GM20431 (cell line): Measurements from ENCODE around the gene RAG2.

Experiments
- in situ Hi-C: fragments of 300-500 bp; cut with MseI, MboI; formaldehyde crosslinking; loops from one replicate; pipeline ENCODE4 v1.15.0; 2020; ENCODE audit warnings: low sequenced_read_pairs; ENCODE audit not compliant: unreplicated experiment

Gene RAG2

DNA sequence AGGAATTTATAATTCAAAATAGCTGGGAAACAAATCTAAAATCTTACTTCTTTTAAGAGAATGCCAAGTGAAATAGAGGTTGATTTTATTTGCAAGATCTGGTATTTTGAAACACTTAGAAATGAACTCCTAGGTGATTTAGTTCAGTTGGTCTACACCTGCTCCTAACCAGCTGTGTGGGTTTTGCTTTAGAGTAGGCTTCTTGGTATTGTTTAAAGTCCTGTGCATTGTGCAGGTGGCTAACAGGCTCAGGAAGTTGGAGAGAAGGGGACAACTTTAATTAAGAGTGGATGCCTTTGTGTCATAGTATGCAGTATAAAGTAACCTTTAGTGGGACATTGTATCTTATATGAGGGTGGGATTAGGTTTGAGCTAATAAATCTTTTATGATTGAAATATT, 4.1 kb upstream of the RAG2 start:
- in situ Hi-C loops, result no loop called here

DNA sequence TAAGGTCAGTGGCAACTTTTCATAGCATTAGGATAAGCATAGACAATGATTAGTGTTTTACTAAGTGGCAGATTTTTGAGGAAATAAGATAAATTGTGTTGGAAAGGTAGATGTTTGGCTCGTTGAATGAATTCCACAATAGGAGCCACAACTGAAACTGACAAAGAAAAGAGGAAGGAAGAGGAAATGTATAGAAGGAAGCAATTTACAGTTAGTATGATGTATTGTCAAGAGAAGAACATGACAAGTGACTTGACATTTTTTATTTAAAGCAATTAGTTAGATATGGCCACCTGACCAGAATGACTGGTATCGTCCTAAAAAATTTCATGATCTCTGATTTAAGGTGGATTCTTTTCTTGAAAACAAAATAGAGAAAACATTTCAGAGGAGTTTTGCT, 3.1 kb upstream of the RAG2 start:
- in situ Hi-C loops, result no loop called here

DNA sequence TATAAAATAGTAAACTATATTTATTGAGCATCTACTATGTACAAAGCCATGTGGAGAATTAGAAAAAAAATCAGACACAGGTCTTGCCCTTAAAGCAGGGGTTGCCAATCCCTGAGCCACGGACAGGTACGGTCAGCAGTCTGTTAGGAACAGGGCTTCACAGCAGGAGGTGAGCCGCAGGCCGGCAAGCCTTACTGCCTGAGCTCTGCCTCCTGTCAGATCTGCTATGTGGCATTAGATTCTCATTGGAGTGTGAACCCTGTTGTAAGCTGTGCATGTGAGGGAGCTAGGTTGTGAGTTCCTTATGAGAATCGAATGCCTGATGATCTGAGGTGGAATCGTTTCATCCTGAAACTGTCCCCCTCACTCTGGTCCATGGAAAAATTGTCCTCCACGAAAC, 2.1 kb upstream of the RAG2 start:
- in situ Hi-C loops, result no loop called here

DNA sequence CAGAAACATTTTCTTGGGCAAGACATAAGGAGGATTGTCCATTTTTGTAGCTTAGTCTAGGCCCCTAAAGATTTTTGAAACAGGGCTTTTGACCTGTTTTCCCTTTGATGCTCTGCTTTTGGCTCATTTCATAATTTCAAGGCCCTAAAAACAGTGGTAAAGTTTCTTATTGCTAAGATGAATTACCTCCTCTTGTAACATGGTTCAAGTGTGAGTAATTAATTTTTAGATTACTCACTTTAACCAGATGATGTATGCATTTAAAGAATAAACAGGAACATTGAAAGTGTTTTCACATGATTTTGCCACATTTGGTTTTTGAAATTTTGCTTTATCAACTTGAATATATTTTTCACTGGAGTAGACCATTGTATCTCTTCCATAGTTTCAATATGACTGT, 1.2 kb downstream of the RAG2 start:
- in situ Hi-C loops, result no loop called here

DNA sequence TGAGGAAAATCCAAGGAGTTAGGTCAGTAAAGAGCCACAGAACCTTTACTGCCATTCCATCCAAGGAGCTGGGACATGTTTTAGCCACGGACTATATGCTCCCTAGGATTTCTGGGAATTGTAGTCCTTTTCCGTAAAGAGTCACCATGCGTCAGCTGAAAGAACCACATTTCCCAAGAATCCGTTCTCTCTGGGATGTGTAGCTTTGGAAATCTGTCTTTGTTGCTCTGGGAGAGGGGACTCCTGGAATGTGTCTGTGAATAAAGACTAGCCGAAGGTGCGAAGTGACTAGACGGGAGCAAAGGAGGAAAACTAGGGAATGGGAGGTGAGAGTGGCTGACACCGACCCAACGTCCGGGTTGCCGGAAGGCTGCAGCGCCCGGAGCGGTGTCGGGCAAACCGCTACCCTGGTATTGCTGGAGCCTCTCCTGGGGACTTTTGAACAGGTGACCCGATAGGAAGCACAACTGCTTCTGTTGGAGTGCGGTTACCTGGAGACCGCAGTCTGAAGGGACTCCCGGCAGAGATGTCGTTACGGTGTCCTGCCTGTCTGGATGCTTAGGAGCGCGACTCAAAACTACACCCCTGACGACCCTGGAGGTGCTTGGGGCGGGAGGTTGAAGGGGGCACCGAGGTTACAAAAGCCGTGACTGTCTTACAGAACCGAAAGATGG, 3.6 kb downstream of the RAG2 start, which contains the start of gene IFTAP:
Gene IFTAP, plus strand, starts transcription at position 187 of the 674 bp plus-strand sequence. CDS start 15,602 bp downstream, outside the sequence.
- in situ Hi-C loops, result no loop called here

DNA sequence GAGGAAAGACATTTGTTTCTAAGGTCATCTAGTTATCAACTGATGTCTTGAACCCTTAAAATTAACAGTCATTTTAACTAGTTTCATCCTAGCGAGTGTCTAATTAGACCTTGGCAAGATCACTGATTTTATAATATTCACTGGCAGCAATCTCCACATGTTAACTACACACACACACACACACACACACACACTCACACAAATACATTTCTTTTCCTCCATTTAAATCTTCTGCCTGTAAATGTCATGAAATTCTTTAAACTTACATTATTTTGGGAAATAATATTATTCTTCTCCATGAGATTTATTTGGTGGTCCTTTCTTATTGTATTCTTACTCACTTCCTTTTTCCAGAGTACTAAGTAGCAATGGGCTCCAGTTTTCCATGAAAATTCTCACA, 6.6 kb downstream of the RAG2 start:
- in situ Hi-C loops, result no loop called here

DNA sequence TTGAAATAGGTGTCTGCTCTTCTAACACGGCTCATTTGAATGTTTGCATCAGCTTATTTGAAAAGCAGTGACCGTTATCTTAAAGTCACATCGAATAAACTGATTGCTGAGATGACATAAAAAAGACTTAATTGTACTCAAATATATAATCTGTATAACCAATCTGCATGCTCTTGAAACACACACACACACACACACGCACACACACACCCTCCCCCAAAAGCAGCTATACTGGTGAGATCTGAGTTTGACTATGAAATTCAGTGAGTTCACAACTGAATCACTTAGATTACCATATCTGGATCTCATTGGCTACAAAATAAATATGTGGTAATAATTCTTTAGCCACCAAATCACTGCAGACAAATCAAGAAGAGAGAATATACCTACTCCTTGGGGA, 7.5 kb downstream of the RAG2 start:
- in situ Hi-C loops, result no loop called here

DNA sequence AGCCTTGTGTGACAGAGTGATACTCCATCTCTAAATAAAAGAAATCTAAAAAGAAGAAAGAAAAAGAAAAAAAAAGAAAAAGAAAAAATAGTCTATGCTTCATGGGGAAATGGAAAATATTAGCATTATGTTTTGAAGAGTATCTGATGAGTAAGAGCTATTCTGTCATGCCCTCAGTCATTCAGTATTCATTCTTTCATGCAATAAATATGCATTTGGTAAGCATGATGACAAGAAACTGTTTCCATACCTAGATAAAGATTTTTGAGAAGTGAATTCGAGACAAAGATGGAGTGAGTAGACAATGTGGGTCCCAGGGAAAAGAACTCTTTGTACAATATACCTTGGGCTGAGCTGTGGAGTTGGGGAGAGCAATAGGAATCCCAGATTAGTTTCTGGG, 9.9 kb downstream of the RAG2 start:
- in situ Hi-C loops, result no loop called here

DNA sequence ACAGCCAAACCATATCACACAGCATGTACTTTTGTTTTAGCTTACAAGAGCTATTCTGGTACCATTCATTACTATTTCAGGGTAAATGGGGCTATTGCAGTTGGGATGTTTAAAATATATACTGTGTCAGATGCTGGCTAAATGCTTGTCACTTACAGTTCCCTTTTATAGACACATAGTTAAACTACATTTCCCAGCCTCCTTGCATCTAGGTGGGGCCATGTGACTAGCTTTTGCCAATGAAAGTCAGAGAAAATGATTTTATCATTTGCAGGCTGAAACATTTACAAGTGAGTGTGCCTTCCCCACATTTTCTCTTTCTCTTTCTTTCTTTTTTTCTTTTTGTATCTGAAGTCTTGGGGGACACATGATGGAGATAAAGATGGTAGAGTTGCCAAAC, 11.5 kb downstream of the RAG2 start:
- in situ Hi-C loops, result no loop called here

DNA sequence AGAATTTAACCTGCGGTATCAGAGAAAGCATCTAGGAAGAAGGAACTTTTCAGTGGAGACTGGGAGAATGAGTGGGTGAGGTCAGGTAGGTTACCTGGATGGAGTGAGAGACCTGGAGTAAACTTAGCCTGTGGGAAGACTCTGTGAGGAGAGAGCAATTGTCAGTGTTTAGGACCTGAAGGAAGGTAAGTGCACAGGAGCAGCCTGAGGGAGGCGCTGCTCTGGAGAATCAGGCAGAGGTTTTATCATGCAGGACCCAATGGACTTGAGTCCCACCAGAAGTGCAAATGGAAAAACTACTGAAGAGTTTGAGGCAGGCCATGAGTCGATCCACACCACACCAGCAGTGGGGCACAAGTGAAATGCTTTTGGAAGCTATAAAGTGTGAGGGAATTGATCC, 14.4 kb downstream of the RAG2 start:
- in situ Hi-C loops, result no loop called here

DNA sequence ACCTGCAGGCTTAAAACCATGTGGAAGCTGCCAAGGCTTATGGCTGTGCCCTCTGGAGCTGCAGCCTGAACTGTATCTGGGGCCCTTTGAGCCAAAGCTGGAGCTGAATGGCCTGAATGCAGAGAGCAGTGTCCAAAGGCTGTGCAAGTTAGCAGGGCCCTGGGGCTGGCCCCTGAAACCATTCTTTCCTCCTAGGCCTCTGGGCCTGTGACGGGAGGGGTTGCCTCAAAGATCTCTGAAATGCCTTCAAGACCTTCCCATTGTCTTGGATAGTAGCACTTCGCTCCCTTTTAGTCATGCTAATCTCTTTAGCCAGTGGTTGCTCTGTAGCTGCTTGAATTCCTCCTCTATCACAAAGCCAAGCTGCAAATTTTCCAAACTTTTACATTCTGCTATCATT, 16.5 kb downstream of the RAG2 start:
- in situ Hi-C loops, result no loop called here

DNA sequence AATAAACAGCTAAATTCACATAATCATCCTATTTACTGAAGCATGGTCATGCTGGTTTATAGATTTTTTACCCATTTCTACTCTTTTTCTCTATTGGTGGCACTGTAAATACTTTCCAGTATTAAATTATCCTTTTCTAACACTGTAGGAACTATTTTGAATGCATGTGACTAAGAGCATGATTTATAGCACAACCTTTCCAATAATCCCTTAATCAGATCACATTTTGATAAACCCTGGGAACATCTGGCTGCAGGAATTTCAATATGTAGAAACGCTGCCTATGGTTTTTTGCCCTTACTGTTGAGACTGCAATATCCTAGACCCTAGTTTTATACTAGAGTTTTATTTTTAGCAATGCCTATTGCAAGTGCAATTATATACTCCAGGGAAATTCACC, 19.6 kb downstream of the RAG2 start:
- in situ Hi-C loops, result no loop called here

DNA sequence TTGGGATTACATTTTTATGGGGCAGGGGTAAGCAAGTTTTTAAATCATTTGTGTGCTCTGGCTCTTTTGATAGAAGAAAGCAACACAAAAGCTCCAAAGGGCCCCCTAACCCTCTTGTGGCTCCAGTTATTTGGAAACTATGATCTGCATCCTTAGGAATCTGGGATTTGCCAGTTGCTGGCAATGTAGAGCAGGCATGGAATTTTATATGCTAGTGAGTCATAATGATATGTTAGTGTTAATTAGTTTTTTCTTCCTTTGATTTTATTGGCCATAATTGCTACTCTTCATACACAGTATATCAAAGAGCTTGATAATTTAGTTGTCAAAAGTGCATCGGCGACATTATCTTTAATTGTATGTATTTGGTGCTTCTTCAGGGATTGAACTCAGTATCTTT, 20.2 kb downstream of the RAG2 start:
- in situ Hi-C loops, result no loop called here

DNA sequence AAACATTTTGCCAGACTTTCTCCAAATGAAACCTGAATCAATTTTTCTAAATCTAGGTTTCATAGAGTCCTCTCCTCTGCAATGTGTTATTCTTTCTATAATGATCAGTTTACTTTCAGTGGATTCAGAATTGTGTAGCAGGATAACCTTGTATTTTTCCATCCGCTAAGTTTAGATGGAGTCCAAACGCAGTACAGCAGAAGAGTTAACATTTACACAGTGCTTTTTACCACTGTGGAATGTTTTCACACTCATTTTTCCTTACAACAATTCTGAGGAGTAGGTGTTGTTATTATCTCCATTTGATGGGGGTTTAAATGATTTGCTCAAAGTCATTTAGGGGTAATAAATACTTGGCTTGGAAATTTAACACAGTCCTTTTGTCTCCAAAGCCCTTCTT, 20.7 kb downstream of the RAG2 start:
- in situ Hi-C loops, result no loop called here

DNA sequence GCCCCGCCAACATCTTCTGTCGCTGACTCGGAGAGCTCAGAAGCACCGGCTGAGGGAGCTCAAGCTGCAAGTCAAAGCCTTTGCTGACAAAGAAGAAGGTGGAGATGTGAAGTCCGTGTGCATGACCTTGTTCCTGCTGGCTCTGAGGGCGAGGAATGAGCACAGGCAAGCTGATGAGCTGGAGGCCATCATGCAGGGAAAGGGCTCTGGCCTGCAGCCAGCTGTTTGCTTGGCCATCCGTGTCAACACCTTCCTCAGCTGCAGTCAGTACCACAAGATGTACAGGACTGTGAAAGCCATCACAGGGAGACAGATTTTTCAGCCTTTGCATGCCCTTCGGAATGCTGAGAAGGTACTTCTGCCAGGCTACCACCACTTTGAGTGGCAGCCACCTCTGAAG, 23.6 kb downstream of the RAG2 start:
- in situ Hi-C loops, result no loop called here

DNA sequence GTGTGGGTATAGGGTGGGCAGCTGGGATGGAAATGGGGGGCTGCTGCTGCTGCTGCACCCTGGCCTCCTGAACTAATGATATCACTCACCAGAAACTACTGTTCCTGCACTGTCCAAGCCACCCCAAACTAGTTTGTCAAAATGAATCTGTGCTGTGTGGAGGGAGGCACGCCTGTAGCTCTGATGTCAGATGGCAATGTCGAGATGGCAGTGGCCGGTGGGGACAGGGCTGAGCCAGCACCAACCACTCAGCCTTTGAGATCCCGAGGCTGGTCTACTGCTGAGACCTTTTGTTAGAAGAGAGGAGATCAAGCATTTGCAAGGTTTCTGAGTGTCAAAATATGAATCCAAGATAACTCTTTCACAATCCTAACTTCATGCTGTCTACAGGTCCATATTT, 28.9 kb downstream of the RAG2 start:
- in situ Hi-C loops, result no loop called here

DNA sequence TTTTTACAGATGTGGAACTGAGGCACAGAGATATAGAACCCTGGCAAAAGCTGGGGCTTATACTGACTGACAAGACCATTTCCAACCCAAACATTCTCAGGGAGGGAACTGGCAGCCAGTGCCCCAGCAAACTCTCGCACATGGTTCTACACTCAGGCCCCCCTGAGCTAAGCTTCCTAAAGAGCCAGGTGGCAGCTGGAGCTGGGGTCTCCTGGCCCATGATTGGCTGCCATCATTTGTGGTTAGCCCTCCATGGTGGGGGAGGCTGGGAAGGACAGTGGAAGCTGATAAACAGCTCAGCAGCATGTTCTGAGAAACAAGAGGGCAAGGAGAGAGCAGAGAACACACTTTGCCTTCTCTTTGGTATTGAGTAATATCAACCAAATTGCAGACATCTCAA, 30.3 kb downstream of the RAG2 start, which contains the start of gene RAG1:
Gene RAG1, plus strand, starts transcription at position 314 of the 400 bp plus-strand sequence. CDS start 5,298 bp downstream, outside the sequence.
- in situ Hi-C loops, result no loop called here

DNA sequence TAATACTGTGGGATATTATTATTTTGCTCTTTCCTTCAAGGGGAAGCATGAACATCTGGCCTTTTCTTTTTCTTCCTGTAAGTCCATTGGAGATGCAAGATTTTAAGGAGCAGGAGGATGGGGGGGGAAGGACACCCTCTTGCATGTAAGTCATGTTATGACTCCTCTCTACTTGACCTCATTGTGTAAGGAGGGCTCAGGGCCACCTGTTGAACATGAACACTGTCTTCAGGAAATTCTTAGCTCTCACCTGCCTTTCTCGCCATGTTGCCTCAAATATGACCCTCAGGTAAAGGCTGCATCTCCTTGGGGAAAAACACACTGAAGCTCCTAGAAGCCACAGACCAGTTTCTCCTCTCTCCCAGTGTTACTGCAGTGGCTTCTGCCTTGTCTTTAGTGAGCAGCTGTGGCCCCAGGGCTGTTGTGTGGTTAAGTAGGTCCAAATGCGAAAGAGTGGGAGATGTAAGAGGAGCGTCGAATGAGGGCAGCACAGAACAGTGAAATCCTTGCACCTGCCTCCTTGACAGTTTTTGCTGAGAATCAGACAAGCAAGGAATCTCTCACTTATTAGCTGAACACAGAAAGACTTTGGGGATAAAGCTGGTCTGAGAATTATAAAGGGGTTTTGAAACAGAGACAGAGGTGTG, 31.5 kb downstream of the RAG2 start:
- in situ Hi-C loops, result no loop called here

DNA sequence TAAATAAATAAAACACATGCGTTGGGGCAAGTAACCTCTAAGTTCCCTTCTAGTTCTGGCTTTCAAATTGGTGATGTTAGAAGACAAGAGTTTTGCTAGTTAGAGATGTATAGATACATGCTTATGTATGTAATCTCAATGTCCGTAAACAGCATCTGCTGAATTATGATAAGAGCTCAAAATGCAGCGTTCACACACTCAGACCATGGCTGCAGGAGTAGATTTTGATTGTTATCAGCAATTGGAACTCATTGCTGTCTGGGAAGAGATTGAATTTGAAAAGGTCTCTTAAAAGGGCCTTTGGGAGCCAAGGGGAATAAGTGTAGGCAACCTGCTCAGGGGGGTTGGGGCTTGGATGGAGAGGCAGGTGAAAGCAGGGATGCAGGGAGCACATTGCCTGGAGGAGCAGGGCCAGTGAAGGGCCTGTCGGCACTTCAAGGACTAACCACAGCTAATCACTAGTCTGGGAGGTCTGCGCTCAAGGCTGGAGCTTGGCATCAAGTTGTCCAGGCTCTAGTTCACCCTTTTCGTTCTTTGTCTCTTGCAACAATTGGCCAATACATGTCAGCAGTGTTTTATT, 32.9 kb downstream of the RAG2 start:
- in situ Hi-C loops, result no loop called here

DNA sequence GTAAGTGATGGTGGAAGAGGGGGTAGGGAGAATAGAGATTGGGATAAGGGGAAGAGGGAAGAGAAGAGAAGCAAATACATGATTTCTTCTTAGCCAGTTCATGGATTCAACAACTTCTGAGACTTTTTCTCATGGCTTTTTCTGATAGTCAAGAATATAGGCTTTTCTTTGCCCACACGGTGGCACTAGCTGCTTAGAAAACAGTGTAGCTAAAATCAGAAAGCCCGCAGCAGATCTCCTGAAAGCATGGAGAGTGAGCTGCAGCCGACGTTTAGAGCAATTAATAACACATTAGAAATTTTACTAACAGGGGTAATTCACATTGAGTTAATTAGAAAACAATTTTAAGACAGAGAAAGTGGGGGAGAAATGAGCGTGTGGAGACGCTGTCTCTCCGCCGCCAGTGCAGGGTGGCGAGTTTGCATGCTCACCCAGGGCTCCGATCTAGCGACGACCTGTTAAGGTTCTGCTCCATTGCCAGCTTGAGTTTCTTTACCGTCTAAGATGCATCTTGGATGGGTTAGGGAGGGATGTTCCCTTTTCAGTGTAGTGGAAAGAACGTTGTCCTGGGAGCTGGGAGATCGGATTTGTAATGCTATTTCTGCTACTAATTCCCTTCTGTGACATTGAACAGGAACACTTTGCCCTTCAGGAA, 33.5 kb downstream of the RAG2 start:
- in situ Hi-C loops, result no loop called here
